ENCODE results near the gene PRR14. TPM values are rescaled to one million over a fixed set of nuclear protein-coding genes. Genes with fewer than 3 reads are reported as not detected.
"Not testable (repeated sequence)": the region's sequence is repeated elsewhere in the genome, so short reads cannot be mapped to it uniquely, and the experiment has no call there.

The PRR14 gene
- total and polyA plus RNA-seq, 3 experiments from 2014 or later: 29.7 to 92.5 (median 87.5) TPM

GRCh38 chr16:30698816-30699614, 48.3 kb downstream of the PRR14 start, which contains the start of gene SRCAP:
Gene SRCAP, plus strand, starts transcription at chr16:30699171. Its CDS starts 1,654 bp downstream, at chr16:30700825.
- peak; percentile 63 to 85 (median 78) for DNase-seq
- peaks cover 24 to 39% (median 35%) of the 10 kb centered on the region in 3 donors for H3K4me1 Mint-ChIP-seq
- H3K27me3 ChIP-seq (ENCODE audit: insufficient read depth, low read length, poor library complexity, severe bottlenecking): no peaks in the 10 kb centered on the region
- peak within 1 kb of the TSS; percentile 84 for H3K4me3 ChIP-seq (ENCODE audit: low read length)
- H3K9me3 ChIP-seq (ENCODE audit: low read length): no peaks in the 10 kb centered on the region
- ChIA-PET POLR2A (interaction anchor here (0.5 to 1.3 kb wide), 5 partner anchors 40 to 281 kb away, joined by 3 to 4 read pairs (median 3); partner anchors contain the start of genes PHKG2 and ZNF689), CTCF (no interaction called here)
- peak within 1 kb of the TSS; percentile 95 to 99 (median 97) for H3K4me3 Mint-ChIP-seq
- H3K9me3 Mint-ChIP-seq: peaks cover 0 to 2% (median 0%) of the 10 kb centered on the region in 5 donors
- H3K36me3 Mint-ChIP-seq: peaks cover 0 to 43% (median 5%) of the 10 kb centered on the region in 3 donors
- peak within 1 kb of the TSS; percentile 98 to 100 (median 100) for H3K27ac Mint-ChIP-seq
- peaks cover 0 to 3% of the 10 kb centered on the region in 2 donors for H3K27me3 Mint-ChIP-seq
- H3K4me1 ChIP-seq (ENCODE audit: insufficient read depth, low read length): peaks cover 28% of the 10 kb centered on the region
- H3K36me3 ChIP-seq (ENCODE audit: insufficient read depth, low read length): peaks cover 16% of the 10 kb centered on the region
- H3K27ac ChIP-seq (ENCODE audit: low read depth, low read length): peak within 1 kb of the TSS; percentile 98

DNA sequence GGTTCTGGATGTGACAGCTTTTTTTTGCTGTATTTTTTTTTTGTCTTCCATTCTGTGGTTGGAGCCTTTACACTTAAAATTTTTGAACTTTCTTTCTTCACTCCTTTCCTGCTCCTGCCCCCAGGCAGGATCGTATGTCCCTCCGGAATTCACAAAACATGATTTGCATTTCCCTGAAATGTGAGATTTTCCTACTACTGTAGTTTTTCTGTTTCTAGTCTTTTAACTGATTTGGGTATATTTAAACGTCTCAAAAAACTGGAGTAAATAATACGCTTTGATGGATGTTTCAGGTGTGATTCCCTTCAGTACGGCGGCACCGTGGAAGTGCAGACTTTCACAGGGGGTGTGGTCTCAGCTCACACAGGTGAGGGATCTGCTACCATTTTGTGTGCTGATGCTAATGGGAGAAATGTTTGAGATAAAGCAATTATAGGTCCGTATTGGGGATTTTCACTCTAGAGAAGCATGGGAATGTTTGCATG, 48.9 kb downstream of the PRR14 start:
- no peak for DNase-seq
- Histone ChIP-seq H3K27me3 (ENCODE audit: insufficient read depth, low read length, poor library complexity, severe bottlenecking) (no peaks in the 10 kb centered on the region), H3K36me3 (ENCODE audit: insufficient read depth, low read length) (peaks cover 23% of the 10 kb centered on the region), H3K27ac (ENCODE audit: low read depth, low read length) (peak overlapping the region; percentile 98), H3K4me3 (ENCODE audit: low read length) (peak overlapping the region; percentile 84), H3K4me1 (ENCODE audit: insufficient read depth, low read length) (peaks cover 28% of the 10 kb centered on the region), H3K9me3 (ENCODE audit: low read length) (no peaks in the 10 kb centered on the region)
- H3K4me1 Mint-ChIP-seq: peaks cover 23 to 38% (median 35%) of the 10 kb centered on the region in 3 donors
- peaks cover 0 to 50% (median 5%) of the 10 kb centered on the region in 3 donors for H3K36me3 Mint-ChIP-seq
- H3K27me3 Mint-ChIP-seq: peaks cover 0 to 3% of the 10 kb centered on the region in 2 donors
- CTCF ChIA-PET: no interaction called here
- peak overlapping the region; percentile 97 to 100 (median 98) for H3K27ac Mint-ChIP-seq
- peaks cover 0 to 2% (median 0%) of the 10 kb centered on the region in 5 donors for H3K9me3 Mint-ChIP-seq
- peak overlapping the region; percentile 95 to 99 (median 97) for H3K4me3 Mint-ChIP-seq
- POLR2A ChIA-PET: interaction anchor here (0.8 to 1.3 kb wide), 2 partner anchors 41 to 282 kb away, joined by 3 to 4 read pairs; no protein-coding TSS in a partner anchor

DNA sequence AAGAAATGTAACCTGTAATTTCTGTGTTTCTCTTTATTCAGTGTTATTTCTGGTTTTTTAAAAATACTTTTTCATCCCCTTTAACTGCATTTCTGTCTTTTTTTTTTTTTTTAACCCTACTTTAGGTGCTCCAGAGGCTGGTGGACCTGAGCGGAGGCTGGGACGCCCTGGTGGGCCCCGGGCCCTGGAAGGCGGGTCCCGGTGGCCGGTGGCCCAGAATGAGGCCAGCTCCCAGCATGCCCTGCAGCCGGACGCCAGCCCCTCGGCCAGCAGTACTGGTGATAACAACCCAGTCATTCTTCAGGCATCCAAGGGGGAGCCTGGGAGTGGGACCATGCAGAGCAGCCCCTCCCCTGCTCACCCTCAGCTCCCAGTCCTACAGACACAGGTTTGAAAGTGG, 49.7 kb downstream of the PRR14 start:
- H3K9me3 ChIP-seq (ENCODE audit: low read length): no peaks in the 10 kb centered on the region
- no peaks in the 10 kb centered on the region for H3K27me3 ChIP-seq (ENCODE audit: insufficient read depth, low read length, poor library complexity, severe bottlenecking)
- ChIA-PET POLR2A (interaction anchor here (1.0 kb wide), 1 partner anchor 42 kb away, joined by 4 read pairs; the partner anchor contains the start of gene FBRS), CTCF (interaction anchor here (0.6 kb wide), 1 partner anchor 105 kb away, joined by 3 read pairs; no protein-coding TSS in a partner anchor)
- Mint-ChIP-seq H3K27me3 (peaks cover 0 to 3% of the 10 kb centered on the region in 2 donors), H3K27ac (peak overlapping the region in 4 of 8 donors; percentile 5 to 99 (median 98)), H3K4me3 (peak overlapping the region in 4 of 7 donors; percentile 95 to 99 (median 96)), H3K36me3 (peaks cover 0 to 55% (median 5%) of the 10 kb centered on the region in 3 donors), H3K4me1 (peaks cover 22 to 35% (median 35%) of the 10 kb centered on the region in 3 donors), H3K9me3 (peaks cover 0 to 2% (median 0%) of the 10 kb centered on the region in 5 donors)
- no peak overlapping the region for H3K4me3 ChIP-seq (ENCODE audit: low read length)
- no peak overlapping the region for H3K27ac ChIP-seq (ENCODE audit: low read depth, low read length)
- DNase-seq: no peak
- peaks cover 27% of the 10 kb centered on the region for H3K36me3 ChIP-seq (ENCODE audit: insufficient read depth, low read length)
- H3K4me1 ChIP-seq (ENCODE audit: insufficient read depth, low read length): peaks cover 28% of the 10 kb centered on the region

GRCh38 chr16:30700971-30701370, 50.2 kb downstream of the PRR14 start:
- Histone ChIP-seq H3K9me3 (ENCODE audit: low read length) (no peaks in the 10 kb centered on the region), H3K4me3 (ENCODE audit: low read length) (no peak overlapping the region), H3K4me1 (ENCODE audit: insufficient read depth, low read length) (peaks cover 28% of the 10 kb centered on the region), H3K27ac (ENCODE audit: low read depth, low read length) (no peak overlapping the region), H3K27me3 (ENCODE audit: insufficient read depth, low read length, poor library complexity, severe bottlenecking) (no peaks in the 10 kb centered on the region), H3K36me3 (ENCODE audit: insufficient read depth, low read length) (peaks cover 30% of the 10 kb centered on the region)
- H3K27ac Mint-ChIP-seq: peak overlapping the region in 4 of 8 donors; percentile 36 to 98 (median 57)
- POLR2A ChIA-PET: interaction anchor here (1.0 kb wide), 1 partner anchor 42 kb away, joined by 4 read pairs; the partner anchor contains the start of gene FBRS
- H3K4me1 Mint-ChIP-seq: peaks cover 22 to 35% (median 35%) of the 10 kb centered on the region in 3 donors
- no peak for DNase-seq
- H3K9me3 Mint-ChIP-seq: peaks cover 0 to 2% (median 0%) of the 10 kb centered on the region in 5 donors
- CTCF ChIA-PET: no interaction called here
- peaks cover 0 to 3% of the 10 kb centered on the region in 2 donors for H3K27me3 Mint-ChIP-seq
- H3K36me3 Mint-ChIP-seq: peaks cover 0 to 58% (median 5%) of the 10 kb centered on the region in 3 donors
- peak overlapping the region in 4 of 7 donors; percentile 19 to 81 (median 28) for H3K4me3 Mint-ChIP-seq

GRCh38 chr16:30703071-30703470, 52.3 kb downstream of the PRR14 start:
- POLR2A ChIA-PET: interaction anchor here (0.7 kb wide), 1 partner anchor 103 kb away, joined by 3 read pairs; no protein-coding TSS in a partner anchor

DNA sequence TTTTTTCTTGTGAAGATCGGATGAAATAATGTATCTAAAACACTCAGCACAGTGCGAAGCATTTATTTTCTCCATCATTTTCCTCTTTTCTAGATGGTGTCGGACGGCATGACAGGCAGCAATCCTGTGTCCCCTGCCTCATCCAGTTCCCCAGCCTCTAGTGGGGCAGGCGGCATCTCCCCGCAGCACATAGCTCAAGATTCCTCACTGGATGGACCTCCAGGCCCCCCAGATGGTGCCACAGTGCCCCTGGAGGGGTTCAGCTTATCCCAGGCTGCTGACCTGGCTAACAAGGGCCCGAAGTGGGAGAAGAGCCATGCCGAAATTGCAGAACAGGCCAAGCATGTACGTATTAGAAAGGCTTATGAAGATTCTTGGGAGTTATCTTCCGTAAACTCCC, 53.2 kb downstream of the PRR14 start:
- DNase-seq: no peak
- peaks cover 15 to 25% (median 22%) of the 10 kb centered on the region in 3 donors for H3K4me1 Mint-ChIP-seq
- no peak overlapping the region for H3K27ac ChIP-seq (ENCODE audit: low read depth, low read length)
- peak overlapping the region in 1 of 7 donors; percentile 27 for H3K4me3 Mint-ChIP-seq
- no peaks in the 10 kb centered on the region for H3K9me3 ChIP-seq (ENCODE audit: low read length)
- CTCF ChIA-PET: no interaction called here
- no peaks in the 10 kb centered on the region for H3K9me3 Mint-ChIP-seq
- H3K27me3 ChIP-seq (ENCODE audit: insufficient read depth, low read length, poor library complexity, severe bottlenecking): no peaks in the 10 kb centered on the region
- no peak overlapping the region for H3K27ac Mint-ChIP-seq
- no peaks in the 10 kb centered on the region for H3K27me3 Mint-ChIP-seq
- POLR2A ChIA-PET: no interaction called here
- H3K4me3 ChIP-seq (ENCODE audit: low read length): no peak overlapping the region
- H3K36me3 ChIP-seq (ENCODE audit: insufficient read depth, low read length): peaks cover 57% of the 10 kb centered on the region
- H3K4me1 ChIP-seq (ENCODE audit: insufficient read depth, low read length): peaks cover 19% of the 10 kb centered on the region
- H3K36me3 Mint-ChIP-seq: peaks cover 13 to 84% (median 18%) of the 10 kb centered on the region in 3 donors

More at GRCh38 chr16:30703071-30703470, 52.3 kb downstream of the PRR14 start:
- H3K27ac ChIP-seq (ENCODE audit: low read depth, low read length); H3K9me3 ChIP-seq (ENCODE audit: low read length); H3K4me3 ChIP-seq (ENCODE audit: low read length); H3K9me3 Mint-ChIP-seq; H3K4me3 Mint-ChIP-seq; CTCF ChIA-PET; H3K27me3 Mint-ChIP-seq; DNase-seq; H3K27me3 ChIP-seq (ENCODE audit: insufficient read depth, low read length, poor library complexity, severe bottlenecking): not testable (repeated sequence)
- peak overlapping the region in 3 of 8 donors; percentile 12 to 88 (median 36) for H3K27ac Mint-ChIP-seq
- H3K4me1 Mint-ChIP-seq: peaks cover 15 to 27% (median 24%) of the 10 kb centered on the region in 3 donors
- Histone ChIP-seq H3K4me1 (ENCODE audit: insufficient read depth, low read length) (peaks cover 19% of the 10 kb centered on the region), H3K36me3 (ENCODE audit: insufficient read depth, low read length) (peaks cover 51% of the 10 kb centered on the region)
- H3K36me3 Mint-ChIP-seq: peaks cover 12 to 77% (median 18%) of the 10 kb centered on the region in 3 donors
